AG04449 (cell line): ENCODE data around the gene GFOD1.

ENCODE experiments used
- CTCF ChIA-PET: fragments of 350-600 bp; formaldehyde crosslinking; extraction: SDS; loops from one replicate; lab custom pipeline; 2021; ENCODE audit warnings: antibody characterized with exemption; lab: Yijun Ruan, JAX
- POLR2A ChIA-PET: fragments of 400-600, 350-600 bp; formaldehyde crosslinking; extraction: SDS; loops from one replicate; lab custom pipeline; 2020; ENCODE audit warnings: antibody characterized with exemption, inconsistent platforms; lab: Yijun Ruan, JAX
- DNase-seq: peaks from one replicate; pipeline ENCODE4 v3.0.0-alpha.2; 2010; ENCODE audit warnings: low read depth, low spot score
- H3K4me3 ChIP-seq: 2 replicates; pipeline ENCODE4 v1.5.1; 2011; ENCODE audit warnings: low read depth, mild to moderate bottlenecking, control low read depth, low read length
- TF ChIP-seq, protein P1 (sequence below): IDR thresholded peaks from one replicate; pipeline ENCODE4 v1.5.1; 2011; ENCODE audit warnings: mild to moderate bottlenecking, moderate library complexity, low read length, control low read depth, inconsistent platforms; ENCODE audit not compliant: insufficient read depth; ENCODE audit errors: missing control alignments

The GFOD1 gene

DNA sequence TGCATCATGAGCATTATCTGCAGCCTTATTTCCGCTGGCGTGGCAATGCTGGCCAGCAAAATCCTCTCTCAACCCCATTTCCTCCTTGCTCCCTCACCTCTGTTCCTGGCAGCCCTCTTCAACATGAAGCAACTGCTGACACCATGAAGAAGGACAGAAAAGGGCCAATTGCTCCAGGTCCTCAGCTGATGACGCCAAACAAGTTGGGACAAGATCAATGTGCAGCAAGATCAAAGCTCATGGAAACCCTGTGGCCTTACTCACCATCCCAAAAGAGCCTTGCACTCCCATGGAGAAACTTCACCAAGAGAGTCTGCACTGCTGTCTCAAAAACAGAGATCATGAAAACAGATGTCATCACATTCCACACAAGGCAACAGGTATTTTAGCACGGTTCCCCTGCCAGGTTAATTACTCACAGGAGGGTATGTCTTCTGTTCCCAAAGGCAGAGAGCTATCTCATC is 7.4 kb downstream of the GFOD1 start:
- DNase-seq, result no peak
- H3K4me3 ChIP-seq, result no peak overlapping the region
- ChIA-PET POLR2A (no interaction called here), CTCF (interaction anchor here (1.1 kb wide), 1 partner anchor 147 kb away, joined by 3 read pairs; no protein-coding TSS in a partner anchor)
- TF ChIP-seq, protein P1, sequence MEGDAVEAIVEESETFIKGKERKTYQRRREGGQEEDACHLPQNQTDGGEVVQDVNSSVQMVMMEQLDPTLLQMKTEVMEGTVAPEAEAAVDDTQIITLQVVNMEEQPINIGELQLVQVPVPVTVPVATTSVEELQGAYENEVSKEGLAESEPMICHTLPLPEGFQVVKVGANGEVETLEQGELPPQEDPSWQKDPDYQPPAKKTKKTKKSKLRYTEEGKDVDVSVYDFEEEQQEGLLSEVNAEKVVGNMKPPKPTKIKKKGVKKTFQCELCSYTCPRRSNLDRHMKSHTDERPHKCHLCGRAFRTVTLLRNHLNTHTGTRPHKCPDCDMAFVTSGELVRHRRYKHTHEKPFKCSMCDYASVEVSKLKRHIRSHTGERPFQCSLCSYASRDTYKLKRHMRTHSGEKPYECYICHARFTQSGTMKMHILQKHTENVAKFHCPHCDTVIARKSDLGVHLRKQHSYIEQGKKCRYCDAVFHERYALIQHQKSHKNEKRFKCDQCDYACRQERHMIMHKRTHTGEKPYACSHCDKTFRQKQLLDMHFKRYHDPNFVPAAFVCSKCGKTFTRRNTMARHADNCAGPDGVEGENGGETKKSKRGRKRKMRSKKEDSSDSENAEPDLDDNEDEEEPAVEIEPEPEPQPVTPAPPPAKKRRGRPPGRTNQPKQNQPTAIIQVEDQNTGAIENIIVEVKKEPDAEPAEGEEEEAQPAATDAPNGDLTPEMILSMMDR, result no peak

DNA sequence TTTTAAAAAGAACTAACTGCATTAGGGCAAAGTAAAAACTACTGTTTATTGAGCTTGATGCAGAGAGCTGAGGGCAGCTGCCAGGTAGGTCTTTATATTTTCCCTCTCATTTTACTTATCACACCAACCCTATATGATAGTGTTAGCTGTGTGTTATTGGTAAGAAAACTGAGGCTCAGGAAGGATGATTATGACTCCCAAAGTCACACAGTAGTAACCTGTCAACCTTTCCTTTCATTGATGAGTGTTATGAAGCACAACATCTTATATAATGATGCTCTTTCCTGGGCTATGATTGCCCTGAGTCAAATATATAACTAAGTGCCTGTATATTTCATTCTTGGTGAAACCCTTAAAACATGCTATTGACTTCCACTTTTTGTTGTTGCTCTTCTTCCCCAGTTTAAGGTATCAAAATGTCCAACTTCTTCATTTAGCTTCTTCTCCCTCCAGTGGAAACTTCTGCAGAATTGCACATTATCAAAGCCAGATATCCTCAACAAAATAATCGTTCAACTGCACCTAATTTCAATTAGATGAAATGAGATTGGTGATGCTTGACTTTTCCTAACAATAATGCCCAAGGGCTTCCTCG is 8.1 kb downstream of the GFOD1 start:
- TF ChIP-seq, protein P1, result no peak
- H3K4me3 ChIP-seq, result no peak overlapping the region
- CTCF ChIA-PET, result interaction anchor here (1.1 kb wide), 1 partner anchor 146 kb away, joined by 3 read pairs; no protein-coding TSS in a partner anchor
- no peak for DNase-seq
- POLR2A ChIA-PET, result no interaction called here

DNA sequence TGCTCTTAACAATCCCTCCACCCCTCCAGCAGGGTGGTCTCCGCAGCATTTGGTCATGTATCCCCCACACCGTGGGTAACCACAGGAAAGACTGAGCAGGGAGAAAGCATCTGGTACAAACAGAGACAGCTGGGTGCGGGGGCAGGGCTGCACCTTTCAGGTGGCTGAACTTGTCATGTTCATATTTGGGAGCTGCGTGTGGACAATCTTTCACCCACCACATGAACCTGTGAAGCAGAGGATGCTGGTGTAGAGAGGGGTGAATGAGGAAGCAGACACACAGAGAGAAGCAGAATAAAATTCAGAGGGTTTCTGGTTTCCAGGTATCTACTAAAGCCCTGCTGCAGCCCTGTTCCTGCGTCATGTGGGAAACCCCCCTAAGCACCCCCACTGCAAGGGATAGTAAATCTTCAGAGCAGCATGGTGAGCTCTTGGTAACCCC is 8.9 kb downstream of the GFOD1 start:
- DNase-seq, result no peak
- ChIA-PET POLR2A (no interaction called here), CTCF (no interaction called here)
- no peak overlapping the region for H3K4me3 ChIP-seq
- TF ChIP-seq, protein P1, result no peak

DNA sequence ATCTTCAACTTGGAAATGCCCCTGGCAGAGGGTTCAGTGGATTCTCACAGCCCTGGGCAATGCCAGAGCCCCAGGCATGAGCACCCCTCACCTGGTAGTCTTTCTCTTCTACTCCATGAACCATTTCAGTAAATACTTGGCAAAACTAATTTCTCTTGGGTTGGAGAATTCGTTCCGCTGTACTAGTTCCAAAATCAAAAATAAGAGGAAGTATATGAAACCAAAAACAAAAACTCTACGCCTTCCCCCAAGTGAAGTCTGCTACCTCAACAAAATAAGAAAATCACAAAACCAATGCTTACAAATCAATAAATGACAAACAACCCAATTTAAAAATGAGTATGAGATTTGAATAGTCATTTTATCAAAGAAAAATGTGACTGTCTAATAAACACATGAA is 12.6 kb downstream of the GFOD1 start:
- CTCF ChIA-PET, result no interaction called here

DNA sequence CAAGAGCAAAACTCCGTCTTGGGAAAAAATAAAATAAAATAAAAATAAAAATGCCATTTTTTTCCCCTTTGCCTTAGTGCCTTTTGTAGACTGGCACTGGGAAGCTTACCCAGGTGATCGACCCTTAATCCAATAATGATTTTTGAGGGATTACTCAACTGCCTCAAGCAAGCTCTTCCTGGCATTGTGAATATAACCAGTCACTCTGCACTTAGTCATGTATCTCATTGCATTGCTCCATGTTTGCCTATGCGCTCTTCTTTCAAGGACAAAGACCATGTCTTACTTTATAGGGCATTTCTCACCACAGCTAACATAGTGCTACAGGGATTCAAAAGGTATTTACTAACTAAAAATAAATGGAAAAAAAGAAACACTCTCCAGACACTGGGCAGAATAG is 13.0 kb downstream of the GFOD1 start:
- ChIA-PET POLR2A (no interaction called here), CTCF (interaction anchor here (1.2 kb wide), 1 partner anchor 128 kb away, joined by 3 read pairs; no protein-coding TSS in a partner anchor)
- no peak overlapping the region for H3K4me3 ChIP-seq
- no peak for DNase-seq
- TF ChIP-seq, protein P1, result no peak

More for the DNA sequence above, 12.6 kb downstream of the GFOD1 start:
- no peak overlapping the region for H3K4me3 ChIP-seq
- no peak for DNase-seq
- TF ChIP-seq, protein P1, result no peak
- POLR2A ChIA-PET, result no interaction called here

DNA sequence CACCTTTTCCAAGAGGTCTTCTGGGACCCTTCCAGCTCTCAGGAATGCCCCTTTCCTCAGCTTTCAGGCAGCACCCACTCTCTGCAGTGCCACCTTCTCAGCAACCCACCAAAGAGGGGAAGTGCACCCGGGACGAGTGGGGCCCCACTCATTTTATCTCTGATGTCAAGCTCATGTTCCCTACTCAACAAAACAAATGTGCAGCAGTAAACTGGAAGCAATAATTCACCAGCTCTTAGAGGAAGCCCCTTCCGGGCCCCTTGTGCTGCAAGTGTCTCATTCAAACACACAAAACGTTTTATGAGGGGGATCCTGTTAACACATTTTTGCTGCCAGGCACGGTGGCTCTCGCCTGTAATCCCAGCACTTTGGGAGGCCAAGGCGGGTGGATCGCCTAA is 13.6 kb downstream of the GFOD1 start:
- ChIA-PET POLR2A (no interaction called here), CTCF (interaction anchor here (1.2 kb wide), 1 partner anchor 128 kb away, joined by 3 read pairs; no protein-coding TSS in a partner anchor)
- TF ChIP-seq, protein P1, result no peak
- no peak for DNase-seq
- no peak overlapping the region for H3K4me3 ChIP-seq
